ENCODE results near the gene KCNK6.

KCNK6 gene

DNA sequence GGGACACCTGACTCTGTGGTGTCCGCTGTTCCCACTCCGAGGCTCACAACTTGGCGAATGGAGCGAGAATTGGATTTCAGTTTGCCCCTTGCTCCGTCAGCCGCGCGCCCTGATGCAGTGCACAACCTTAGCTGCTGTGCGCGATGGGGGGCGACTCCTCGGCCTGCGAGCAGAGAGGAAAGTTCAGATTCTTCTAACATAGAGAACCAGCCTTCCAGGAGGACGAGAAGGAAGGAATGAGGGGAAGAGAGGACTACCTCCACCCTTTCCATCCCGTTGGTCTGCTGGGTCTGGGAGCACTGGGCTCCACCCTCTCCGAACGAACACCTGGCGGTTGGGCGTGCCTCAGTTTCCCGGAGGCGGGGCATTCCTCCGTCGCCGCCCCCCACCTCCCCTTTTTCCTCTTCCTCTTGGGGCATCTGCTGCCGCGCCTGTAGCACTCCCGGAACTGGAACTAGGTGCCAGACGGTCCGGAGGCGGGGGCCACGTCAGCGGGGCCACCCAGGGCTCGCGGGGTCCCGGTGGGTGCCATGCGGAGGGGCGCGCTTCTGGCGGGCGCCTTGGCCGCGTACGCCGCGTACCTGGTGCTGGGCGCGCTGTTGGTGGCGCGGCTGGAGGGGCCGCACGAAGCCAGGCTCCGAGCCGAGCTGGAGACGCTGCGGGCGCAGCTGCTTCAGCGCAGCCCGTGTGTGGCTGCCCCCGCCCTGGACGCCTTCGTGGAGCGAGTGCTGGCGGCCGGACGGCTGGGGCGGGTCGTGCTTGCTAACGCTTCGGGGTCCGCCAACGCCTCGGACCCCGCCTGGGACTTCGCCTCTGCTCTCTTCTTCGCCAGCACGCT lies at the start of gene KCNK6:
KCNK6 (plus strand) TSS at position 425 of the 838 bp plus-strand sequence; CDS start at position 531, 106 bp downstream.
- DNase-seq (ENCODE audit: low spot score): peak; percentile 37

DNA sequence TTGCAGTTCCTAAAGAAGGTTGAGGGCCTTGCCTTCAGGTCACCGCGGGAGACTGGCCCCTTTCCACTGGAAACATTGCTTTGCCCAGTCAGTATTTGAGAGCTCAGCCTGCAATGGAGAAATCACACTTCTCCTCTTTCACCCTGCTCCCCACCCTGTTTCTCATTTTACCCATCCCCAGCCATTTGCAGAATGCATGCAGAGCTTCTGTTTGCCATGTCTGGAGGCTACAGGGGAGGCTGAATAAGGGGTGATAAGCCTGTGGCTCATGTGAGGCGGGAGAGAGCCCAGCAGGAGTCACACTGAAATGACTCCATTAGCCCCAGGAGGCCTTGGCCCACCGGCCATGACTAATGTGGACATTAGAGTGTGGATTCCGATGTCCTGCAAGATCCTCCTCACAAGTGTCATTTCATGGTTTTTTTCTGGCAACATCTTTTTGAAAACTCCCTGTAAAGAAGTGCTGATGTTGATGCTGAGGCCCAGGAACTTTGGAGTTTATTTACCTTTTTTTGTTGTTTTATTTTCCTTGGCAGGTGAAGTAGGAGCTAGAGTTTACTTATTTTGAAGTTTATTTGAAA lies 49.0 kb upstream of the KCNK6 start:
- no peak for DNase-seq (ENCODE audit: low spot score)

DNA sequence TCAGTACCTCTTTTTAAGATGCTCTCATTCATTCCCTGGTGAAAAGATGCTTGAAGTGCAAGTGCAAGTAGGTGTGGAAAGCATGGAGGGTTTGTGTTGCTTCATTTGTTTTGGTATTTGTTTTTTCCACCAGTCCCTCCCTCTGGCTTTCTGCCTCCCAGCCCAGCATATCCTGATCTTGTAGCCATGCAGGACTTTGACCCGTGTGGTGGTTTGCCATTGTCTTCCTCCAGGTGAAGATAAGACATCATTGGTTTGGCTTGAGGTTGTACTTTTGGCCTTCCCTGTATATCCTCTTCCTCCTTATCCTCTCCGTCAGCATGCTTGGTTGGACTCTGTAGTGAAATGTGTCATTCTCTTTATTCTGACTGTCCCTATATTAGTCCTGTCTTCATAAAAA lies 46.1 kb upstream of the KCNK6 start:
- DNase-seq (ENCODE audit: low spot score): no peak

DNA sequence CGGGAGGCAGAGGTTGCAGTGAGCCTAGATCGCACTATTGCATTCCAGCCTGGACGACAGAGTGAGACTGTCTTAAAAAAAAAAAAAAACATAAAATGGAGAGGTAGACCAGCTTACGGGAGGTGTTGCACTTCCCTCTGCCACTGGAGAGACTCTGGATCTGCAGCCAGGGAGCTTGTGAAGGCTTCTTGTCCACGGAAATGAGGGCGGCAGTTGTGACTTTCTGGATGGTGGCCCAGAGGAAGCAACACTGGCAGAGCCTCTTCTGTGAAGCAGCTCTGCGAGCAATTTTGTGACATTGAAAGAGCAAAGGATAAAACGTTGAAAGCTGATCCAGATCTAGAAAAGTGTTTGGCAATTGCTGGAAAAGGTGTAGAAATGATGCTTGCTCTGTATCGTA lies 44.9 kb upstream of the KCNK6 start:
- DNase-seq (ENCODE audit: low spot score): no peak

GRCh38 chr19:38276942-38277517 lies 42.6 kb upstream of the KCNK6 start:
- DNase-seq (ENCODE audit: low spot score): no peak

DNA sequence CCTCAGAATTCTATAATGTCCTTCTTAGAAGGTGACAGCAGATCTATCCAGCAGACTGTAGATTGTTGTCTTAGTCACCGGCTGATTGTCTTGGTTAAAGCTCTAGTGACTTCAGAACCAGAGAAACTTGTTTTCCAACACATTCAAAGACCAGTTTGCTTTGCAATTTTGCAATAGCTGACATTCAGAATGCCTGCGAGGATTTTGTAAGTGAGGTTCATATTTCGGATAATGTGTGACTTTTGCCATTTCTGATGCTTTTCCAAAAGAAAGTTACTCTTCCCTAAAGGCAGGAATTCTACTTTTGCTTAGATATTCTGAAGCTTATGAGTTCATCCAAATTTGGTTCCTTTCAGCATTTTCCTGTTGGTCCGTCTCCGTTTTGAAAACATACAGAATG lies 42.1 kb upstream of the KCNK6 start:
- DNase-seq (ENCODE audit: low spot score): no peak

DNA sequence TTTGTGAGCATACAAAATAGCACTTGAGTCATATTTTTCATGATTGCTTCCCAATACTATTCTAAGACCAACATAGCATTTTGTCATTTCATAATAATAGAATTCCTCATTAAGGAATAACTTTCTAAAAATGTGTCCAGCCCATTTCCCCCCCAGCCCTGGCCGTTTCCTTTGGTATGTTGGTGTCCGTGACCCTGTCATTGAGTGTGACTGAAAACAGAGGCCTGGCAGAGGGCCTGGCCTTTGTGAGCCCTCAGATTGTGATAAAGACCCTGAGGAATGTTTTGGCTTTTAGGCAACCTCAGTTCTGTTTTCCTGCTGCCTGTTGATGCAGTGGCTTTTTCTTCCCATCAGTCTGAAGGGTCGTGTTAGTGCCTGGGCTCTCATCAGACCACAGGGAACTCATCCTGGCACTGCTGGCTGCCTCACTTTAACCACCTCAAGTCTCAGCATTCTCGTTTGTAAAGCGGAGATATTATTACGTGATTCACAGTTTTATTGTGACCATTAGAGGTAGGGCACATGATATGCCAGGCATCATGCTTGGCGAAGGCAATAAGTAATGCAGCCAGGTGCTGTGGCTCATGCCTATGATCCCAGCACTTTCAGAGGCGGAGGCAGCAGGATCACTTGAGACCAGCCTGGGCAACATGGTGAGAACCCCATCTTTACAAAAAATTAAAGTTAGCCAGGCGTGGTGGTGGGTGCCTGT lies 41.5 kb upstream of the KCNK6 start:
- DNase-seq (ENCODE audit: low spot score): no peak

DNA sequence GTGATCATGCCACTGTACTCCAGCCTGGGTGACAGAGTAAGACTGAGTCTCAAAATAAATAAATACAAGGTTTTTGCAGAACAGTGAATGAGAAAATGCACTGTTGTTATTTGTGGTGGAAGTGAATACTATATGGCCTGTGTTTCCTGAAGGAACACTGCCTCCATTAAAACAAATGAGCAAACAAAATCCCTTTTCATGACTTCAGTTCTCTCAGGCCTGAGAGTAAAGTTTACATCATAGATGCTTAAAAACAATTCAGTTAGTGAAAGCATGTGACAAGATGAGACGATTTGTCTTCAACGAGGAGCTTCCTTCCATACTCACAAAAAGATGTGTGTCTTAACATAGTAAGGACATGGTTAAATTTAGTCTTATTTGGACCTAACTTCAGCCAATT lies 40.9 kb upstream of the KCNK6 start:
- no peak for DNase-seq (ENCODE audit: low spot score)

DNA sequence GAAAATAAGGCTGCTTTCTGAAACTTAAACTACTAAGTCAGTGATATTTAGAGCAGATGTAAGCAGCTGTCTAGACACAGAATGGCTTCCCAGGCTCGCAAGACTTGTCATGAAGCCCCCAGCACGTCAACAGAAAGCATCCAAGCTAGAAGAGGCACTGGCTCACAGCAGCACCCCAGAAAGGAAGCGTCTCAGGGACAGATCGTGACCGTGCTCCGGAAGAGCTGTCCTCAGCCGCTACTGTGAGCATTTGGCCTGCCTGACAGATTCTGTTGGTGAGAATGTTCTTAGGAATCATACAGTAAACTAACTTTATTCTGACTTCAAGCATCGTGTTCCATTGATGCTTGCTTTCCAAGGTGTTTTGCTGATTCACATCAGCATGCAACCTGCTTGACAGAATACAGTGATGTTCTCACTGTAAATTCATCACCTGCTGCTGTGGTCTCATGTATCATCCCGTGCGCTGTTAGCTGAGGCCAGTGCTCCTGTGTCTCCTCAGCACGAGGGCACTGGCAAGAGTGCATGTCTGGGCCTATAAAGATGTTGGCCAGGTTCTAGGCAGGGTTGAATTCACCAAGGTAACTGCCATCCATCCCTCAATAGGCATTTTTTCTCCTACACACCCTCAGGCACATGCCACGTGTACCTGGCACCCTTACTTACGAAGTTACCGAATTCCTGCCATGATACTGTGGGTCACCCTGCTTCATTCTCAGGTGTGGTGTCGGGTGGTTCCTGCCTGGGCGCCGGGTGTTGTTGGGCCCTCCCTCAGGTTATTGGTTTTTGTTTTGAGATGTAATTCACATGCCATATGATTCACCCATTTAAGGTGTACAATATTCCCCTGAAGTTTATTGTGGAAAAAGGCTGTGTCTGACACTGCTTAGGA lies 39.4 kb upstream of the KCNK6 start:
- DNase-seq (ENCODE audit: low spot score): no peak

DNA sequence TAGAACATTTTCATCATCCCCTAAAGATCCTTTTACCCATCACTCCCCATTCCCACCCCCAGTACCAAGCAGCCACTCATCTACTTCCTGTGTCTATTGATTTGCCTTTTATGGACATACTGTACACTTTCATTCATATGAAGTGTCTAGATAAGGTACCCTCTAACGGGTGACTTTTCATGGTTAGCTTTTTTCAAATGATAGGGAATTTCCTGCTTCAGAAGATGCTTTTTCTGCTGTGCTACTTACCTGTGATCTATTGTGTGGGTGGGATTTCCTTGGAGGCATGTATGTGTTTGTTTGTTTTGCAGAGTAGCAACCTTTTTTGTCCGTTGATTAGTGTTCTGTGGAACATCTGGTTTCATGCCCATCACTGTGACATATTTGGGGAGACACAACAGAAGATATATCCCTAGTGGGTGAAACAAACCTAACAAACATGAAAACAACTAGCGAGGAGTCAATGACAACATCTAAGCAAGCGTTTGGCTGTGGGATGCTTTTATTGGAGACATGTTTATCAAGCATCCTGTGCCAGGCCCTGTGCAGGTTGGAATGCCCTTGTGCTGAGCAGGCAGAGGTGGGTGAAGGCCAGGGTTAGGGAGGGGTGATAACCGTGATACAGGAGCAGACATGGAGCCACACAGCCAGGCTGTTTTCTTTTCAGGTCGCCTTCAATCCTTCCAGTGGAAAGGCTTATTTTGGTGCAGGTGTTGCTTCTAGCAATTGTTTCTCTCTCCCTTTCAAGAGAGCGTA lies 37.7 kb upstream of the KCNK6 start:
- no peak for DNase-seq (ENCODE audit: low spot score)

GRCh38 chr19:38283271-38283670 lies 36.4 kb upstream of the KCNK6 start:
- DNase-seq (ENCODE audit: low spot score): no peak

DNA sequence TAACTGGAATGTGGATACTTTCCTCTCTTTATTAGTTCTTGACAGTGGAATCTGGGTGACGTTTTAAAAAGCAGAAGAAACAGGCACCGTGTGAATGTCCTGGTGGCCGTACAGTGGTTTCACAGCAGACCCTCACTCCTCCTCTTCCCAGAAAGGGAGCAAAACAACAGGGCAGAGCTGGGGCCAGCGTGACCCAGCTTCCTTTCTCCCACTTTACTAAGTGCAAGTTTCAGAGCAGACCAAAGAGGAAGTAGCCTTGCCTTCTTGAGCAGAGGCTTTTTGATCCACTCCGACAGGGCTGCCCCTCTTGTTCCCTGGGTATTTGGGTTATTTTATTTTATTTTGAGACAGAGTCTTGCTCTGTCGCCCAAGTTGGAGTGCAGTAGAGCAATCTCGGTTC lies 35.2 kb upstream of the KCNK6 start:
- no peak for DNase-seq (ENCODE audit: low spot score)

DNA sequence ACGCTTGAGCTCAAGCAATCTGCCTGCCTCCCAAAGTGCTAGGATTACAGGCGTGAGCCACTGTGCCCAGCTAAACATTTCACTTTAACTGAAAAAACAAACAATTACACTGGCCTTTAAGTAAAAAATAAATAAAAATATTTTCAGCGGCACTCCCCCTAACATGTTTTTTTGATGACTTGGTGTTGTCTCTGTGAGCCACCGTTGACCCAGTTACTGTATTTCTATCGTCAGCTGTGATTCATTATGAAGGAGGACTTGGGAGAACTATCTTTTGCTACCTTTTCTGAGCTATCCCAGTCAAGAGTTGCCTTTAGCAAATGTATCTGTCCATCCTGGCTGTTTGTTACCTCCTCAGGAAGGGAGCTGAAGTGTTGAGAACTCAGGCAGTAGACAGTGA lies 34.1 kb upstream of the KCNK6 start:
- DNase-seq (ENCODE audit: low spot score): no peak

DNA sequence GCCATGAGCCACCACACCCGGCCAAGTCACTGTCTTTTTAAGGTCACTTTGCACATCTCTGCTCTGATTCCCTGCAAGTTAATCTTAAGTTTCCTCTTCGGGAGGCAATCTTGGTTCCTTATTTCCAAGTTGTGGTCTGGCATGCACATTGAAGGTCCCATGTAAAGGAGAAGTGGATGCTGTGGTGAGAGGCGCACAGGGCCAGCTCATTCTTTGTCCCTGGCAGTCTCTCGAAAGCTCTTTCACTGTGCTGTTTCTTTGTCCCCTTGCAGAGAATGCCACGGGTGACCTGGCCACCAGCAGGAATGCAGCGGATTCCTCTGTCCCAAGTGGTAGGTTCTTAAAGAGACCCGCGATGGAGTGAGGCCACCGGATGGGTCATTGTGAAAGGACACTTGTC lies 32.0 kb upstream of the KCNK6 start:
- no peak for DNase-seq (ENCODE audit: low spot score)

GRCh38 chr19:38288123-38288855 lies 31.4 kb upstream of the KCNK6 start:
- no peak for DNase-seq (ENCODE audit: low spot score)

- DNase-seq (ENCODE audit: low spot score): no peak
These were observed 29.7 kb upstream of the KCNK6 start for GRCh38 chr19:38289955-38290354.

DNA sequence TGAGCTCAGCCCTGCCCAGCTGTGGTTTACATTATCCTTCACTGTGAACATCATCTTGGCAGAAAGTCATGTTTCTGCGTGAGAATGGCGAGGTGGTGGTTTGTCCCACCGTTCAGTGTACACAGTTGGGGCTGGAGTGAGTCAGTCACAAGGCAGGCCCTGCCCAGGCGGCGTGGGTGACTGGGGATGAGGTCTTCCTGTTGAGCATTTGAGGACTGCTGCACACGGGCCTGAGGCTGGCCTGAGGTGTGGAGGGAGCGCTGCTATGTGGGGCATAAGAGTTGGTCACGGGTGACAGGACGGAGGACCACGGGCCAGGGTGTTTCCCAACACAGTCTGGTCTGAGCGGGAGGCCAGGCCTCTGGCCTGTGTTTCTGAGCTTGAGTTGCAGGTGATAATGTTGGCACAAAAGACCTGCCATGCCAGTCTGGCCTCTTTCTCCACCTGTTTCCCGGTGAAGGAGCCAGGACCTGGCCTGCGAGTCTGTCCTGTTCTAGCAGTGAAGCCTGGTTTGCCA lies 29.0 kb upstream of the KCNK6 start:
- no peak for DNase-seq (ENCODE audit: low spot score)

GRCh38 chr19:38291855-38292254 lies 27.8 kb upstream of the KCNK6 start:
- DNase-seq (ENCODE audit: low spot score): no peak

DNA sequence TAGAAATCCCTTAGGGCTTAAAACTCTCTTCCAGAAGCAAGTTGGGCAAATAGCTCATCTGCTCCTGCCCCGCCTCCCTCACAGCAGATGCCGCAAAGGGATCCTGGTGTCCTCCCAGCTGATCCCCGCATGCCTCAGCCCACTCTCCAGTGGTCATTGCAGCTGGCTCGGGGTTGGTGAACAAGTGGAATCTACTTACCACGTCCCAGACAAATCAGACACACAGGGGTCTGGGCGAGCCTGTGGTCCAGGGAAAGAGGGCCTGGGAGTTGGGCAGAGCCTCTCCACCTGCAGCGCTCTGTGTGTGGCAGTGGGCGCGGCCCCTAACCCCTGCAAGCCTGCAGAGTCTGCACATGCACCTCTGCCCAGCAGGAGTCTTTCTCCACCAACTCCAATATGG lies 26.4 kb upstream of the KCNK6 start:
- no peak for DNase-seq (ENCODE audit: low spot score)

- no peak for DNase-seq (ENCODE audit: low spot score)
These were observed 25.6 kb upstream of the KCNK6 start for GRCh38 chr19:38294090-38294489.

Measured in CD4-positive, alpha-beta T cell treated with Interleukin-15 for 4 hours (primary cell).